Measurements from ENCODE around the gene DBF4. TPM values are rescaled to one million over a fixed set of nuclear protein-coding genes. Genes with fewer than 3 reads are reported as not detected.

DBF4 gene
- total and polyA plus RNA-seq, 10 of the 15 experiments (the other 5 are each of a cell fraction or from before 2014, with no cell fraction given): 29.3 to 89.8 (median 62.4) TPM

- TF ChIP-seq E2F4 (IDR thresholded peaks at IDR 0.05; ENCODE audit: low read depth, low read length): no peak
- TF ChIP-seq IRF3 (IDR thresholded peaks at IDR 0.05): no peak
- TF ChIP-seq SRF (IDR thresholded peaks at IDR 0.05; ENCODE audit: low read depth in 2 of 2, low read length in 2 of 2): no peak
- no peak for TF ChIP-seq SIX5 (IDR thresholded peaks at IDR 0.05; ENCODE audit: low read depth, low read length, severe bottlenecking)
- TF ChIP-seq BACH1 (IDR thresholded peaks at IDR 0.05; ENCODE audit: borderline replicate concordance): no peak
- 0 out of 2 replicates have a peak, but pooled peaks have one; percentile 11 for TF ChIP-seq ATF2 (IDR thresholded peaks at IDR 0.05; ENCODE audit: low read length)
- TF ChIP-seq HCFC1 (IDR thresholded peaks at IDR 0.05; ENCODE audit: low read length): no peak
- TF ChIP-seq DPF2 (IDR thresholded peaks at IDR 0.05): peak; percentile 78; the same call in 1 of the 2 replicates
- no peak for TF ChIP-seq BHLHE40 (IDR thresholded peaks at IDR 0.05; ENCODE audit: borderline replicate concordance in 1 of 2, low read depth in 2 of 2, low read length in 1 of 2)
- TF ChIP-seq NKRF (conservative IDR thresholded peaks at IDR 0.05): peak; percentile 55; the same call in 1 of the 2 replicates
- TF ChIP-seq NR2F1 (conservative IDR thresholded peaks at IDR 0.05): no peak; the same call in 1 of the 2 replicates
- TF ChIP-seq EZH2 (IDR thresholded peaks at IDR 0.05; ENCODE audit: borderline replicate concordance, control insufficient read depth, low read depth, low read length): no peak
- no peak for TF ChIP-seq TCF3 (IDR thresholded peaks at IDR 0.05; ENCODE audit: borderline replicate concordance, insufficient read depth, low read depth, low read length)
- peak; percentile 63 for TF ChIP-seq LARP7 (IDR thresholded peaks at IDR 0.05)
- no peak for TF ChIP-seq EED (IDR thresholded peaks at IDR 0.05; ENCODE audit: low read depth)
- no peak for TF ChIP-seq MLLT1 (IDR thresholded peaks at IDR 0.05)
- no peak for TF ChIP-seq TARDBP (IDR thresholded peaks at IDR 0.05; ENCODE audit: borderline replicate concordance)
These were observed 898 bp upstream of the DBF4 start (continued) for GRCh38 chr7:87875151-87876039.

Measured in GM12878 (cell line).